GM19438 (cell line): ENCODE data around the gene ABCA8.
"Not testable (repeated sequence)": the region's sequence is repeated elsewhere in the genome, so short reads cannot be mapped to it uniquely, and the experiment has no call there.

Source experiments
- ATAC-seq: cut with Tn5 transposase; IDR thresholded peaks from one replicate; pipeline ENCODE4 v1.9.1; 2021; ENCODE audit warnings: low read depth; ENCODE audit not compliant: unreplicated experiment

Gene ABCA8

GRCh38 chr17:68830313-68830712 lies 124.9 kb downstream of the ABCA8 start:
- no peak for ATAC-seq

GRCh38 chr17:68829211-68829610 lies 126.0 kb downstream of the ABCA8 start:
- no peak for ATAC-seq

- ATAC-seq: no peak
Measured at GRCh38 chr17:68824707-68825106, 130.5 kb downstream of the ABCA8 start.

GRCh38 chr17:68824185-68824584 lies 131.0 kb downstream of the ABCA8 start:
- ATAC-seq: not testable (repeated sequence)

GRCh38 chr17:68822719-68823289 lies 132.4 kb downstream of the ABCA8 start:
- no peak for ATAC-seq

- ATAC-seq: no peak
Measured at GRCh38 chr17:68821860-68822696, 133.1 kb downstream of the ABCA8 start.

GRCh38 chr17:68820825-68821481 lies 134.2 kb downstream of the ABCA8 start:
- no peak for ATAC-seq

- no peak for ATAC-seq
Measured at GRCh38 chr17:68820476-68820824, 134.7 kb downstream of the ABCA8 start.

- no peak for ATAC-seq
Measured at GRCh38 chr17:68819465-68819864, 135.7 kb downstream of the ABCA8 start.
